HFF-Myc (cell line): ENCODE data around the gene MGARP.
A peak's percentile ranks its signal among the peaks of the same experiment; 100 is the strongest.
"Not testable (repeated sequence)": the region's sequence is repeated elsewhere in the genome, so short reads cannot be mapped to it uniquely, and the experiment has no call there.

Experiments
- DNase-seq: peaks from one replicate; pipeline ENCODE4 v3.0.0-alpha.2; 2011; ENCODE audit warnings: low read depth; ENCODE audit errors: extremely low read depth
- H3K4me3 ChIP-seq: replicated peaks from 2 replicates; pipeline ENCODE4 v1.5.1; 2011; ENCODE audit warnings: low read depth, mild to moderate bottlenecking, control low read depth, low read length
- TF ChIP-seq, protein P1 (sequence below): IDR thresholded peaks from 2 replicates; pipeline ENCODE4 v1.5.1; 2012; ENCODE audit warnings: mild to moderate bottlenecking, low read depth, low read length, control low read depth; ENCODE audit errors: missing control alignments

The MGARP gene

DNA sequence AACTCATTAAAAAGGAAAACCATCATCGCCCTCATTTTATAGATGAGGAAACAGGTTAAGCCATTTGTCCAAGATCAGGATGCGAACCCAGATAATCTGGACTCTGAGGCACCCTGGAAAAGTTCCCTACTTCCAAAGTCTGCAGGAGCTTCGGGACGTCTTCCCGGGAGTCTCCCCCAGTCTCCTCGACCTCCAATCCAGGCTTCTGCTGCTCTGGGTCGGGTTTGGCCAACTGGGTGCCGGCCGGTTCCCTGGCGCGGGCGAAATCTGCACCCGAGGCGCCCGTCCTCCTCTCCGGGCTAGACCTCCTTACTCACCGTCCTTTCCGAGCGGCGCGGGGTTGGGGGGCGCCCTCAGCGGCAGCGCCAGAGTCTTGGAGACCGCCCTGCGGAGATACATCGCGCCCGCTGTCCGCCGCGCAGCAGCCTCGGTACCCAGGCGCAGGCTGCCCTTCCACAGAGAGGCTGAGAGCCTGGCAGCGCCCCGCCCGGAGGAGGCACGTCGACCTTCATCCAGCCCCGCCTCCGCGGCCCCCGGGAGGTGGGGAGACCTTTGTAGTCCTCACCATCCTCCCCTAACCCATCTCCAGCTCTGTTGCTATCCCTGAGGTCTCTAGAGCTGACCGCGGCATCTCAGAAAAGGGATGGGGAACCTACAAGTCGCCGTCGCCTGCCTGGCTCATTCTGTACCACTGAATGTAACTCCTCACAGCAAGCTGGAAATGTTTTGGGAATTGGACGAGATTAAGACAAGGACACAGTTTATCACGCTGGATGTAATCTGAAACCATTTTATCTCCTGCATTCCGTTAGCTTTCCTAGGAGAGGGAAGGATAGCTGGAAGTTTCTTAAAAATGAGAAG lies at the start of gene MGARP:
TSS of gene MGARP (minus strand) at position 466 of the 861 bp plus-strand sequence. CDS start at position 399, 67 bp downstream.
- no peak for DNase-seq
- TF ChIP-seq, protein P1, sequence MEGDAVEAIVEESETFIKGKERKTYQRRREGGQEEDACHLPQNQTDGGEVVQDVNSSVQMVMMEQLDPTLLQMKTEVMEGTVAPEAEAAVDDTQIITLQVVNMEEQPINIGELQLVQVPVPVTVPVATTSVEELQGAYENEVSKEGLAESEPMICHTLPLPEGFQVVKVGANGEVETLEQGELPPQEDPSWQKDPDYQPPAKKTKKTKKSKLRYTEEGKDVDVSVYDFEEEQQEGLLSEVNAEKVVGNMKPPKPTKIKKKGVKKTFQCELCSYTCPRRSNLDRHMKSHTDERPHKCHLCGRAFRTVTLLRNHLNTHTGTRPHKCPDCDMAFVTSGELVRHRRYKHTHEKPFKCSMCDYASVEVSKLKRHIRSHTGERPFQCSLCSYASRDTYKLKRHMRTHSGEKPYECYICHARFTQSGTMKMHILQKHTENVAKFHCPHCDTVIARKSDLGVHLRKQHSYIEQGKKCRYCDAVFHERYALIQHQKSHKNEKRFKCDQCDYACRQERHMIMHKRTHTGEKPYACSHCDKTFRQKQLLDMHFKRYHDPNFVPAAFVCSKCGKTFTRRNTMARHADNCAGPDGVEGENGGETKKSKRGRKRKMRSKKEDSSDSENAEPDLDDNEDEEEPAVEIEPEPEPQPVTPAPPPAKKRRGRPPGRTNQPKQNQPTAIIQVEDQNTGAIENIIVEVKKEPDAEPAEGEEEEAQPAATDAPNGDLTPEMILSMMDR, result no peak
- peak within 1 kb of the TSS; percentile 51 for H3K4me3 ChIP-seq

DNA sequence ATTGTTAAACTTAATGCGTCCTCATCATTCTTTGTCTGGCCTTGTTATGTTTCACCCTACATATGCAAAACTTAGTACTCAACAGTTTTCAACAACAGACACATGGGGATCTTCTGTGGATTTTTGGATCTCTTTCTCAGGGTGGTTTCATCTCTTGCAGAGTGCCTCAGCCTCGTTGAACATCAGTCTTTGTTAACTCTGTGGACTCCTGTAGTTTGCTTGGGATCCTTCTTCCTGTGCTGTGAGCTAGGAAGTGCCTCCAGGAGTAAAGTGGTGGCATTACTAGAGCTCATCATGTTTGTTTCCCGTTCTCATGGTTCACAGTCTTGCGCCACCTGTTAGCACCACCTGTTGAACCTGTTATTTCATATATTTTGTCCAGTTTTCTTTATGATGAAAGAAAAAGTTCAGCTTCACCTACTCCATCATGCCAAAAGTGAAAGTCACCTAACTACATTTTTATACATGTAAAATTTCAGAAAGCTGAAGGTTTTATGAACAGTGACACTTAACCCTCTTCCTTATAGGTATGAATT lies 49.7 kb upstream of the MGARP start:
- no peak overlapping the region for H3K4me3 ChIP-seq
- TF ChIP-seq, protein P1, result no peak
- DNase-seq, result no peak

DNA sequence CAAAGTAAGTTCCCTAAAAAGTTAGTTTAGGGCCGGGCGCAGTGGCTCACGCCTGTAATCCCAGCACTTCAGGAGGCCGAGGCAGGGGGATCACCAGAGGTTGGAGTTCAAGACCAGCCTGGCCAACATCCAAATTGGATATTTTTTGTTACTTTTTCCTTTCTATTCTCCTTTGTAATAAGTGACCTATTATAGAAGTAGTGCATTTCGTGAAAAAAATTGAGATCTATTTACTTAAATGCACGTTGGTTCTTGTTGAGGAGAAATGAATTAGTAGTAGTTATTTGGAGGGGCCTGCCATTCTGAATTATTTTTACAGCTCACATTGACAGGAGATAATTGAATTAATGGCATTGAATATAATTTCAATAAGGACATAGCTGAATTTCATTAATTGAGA lies 44.6 kb upstream of the MGARP start:
- TF ChIP-seq, protein P1, result no peak
- DNase-seq, result no peak
- H3K4me3 ChIP-seq, result no peak overlapping the region

DNA sequence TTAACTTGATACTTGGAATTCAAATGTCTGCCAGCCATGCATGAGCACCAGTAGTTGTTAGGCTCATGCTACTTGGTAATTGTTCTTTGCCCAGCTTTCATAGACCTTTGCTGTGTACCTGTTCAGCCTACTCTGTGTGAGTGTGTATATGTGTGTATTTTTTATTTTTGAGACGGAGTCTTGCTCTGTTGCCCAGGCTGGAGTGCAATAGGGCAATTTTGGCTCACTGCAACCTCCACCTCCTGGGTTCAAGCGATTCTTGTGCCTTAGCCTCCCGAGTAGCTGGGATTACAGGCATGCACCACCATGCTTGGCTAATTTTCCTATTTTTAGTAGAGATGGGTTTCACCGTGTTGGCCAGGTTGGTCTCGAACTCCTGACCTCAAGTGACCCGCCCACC lies 42.5 kb upstream of the MGARP start:
- DNase-seq, H3K4me3 ChIP-seq: not testable (repeated sequence)

DNA sequence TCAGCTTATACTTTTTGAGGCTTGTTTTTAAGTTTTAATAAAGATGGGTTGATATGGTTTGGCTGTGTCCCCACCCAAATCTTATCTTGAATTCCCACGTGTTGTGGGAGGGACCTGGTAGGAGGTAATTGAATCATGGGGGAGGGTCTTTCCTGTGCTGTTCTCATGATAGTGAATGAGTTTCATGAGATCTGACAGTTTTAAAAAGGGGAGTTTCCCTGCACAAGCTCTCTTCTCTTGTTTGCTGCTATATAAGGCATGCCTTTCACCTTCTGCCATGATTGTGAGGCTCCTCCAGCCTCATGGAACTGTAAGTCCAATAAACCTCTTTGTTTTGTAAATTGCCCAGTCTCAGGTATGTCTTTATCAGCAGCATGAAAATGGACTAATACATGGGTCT lies 42.0 kb upstream of the MGARP start:
- DNase-seq, H3K4me3 ChIP-seq: not testable (repeated sequence)

DNA sequence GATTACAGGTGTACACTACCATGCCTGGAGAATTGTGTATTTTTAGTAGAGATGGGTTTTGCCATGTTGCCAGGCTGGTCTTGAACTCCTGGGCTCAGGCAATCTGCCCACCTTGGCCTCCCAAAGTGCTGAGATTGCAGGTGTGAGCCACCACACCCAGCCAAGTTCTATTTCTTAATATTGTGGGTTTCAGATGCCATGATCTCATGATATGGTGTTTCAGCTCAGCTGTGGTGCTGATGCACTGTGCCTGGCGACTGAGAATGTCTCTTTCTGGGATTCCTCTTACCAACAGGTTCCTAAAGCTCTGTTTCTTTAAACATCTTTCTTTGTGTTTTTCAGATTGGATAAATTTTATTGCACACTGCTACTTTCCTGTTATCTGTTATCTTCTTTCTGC lies 39.5 kb upstream of the MGARP start:
- H3K4me3 ChIP-seq, result no peak overlapping the region
- DNase-seq, result no peak
- TF ChIP-seq, protein P1, result no peak

DNA sequence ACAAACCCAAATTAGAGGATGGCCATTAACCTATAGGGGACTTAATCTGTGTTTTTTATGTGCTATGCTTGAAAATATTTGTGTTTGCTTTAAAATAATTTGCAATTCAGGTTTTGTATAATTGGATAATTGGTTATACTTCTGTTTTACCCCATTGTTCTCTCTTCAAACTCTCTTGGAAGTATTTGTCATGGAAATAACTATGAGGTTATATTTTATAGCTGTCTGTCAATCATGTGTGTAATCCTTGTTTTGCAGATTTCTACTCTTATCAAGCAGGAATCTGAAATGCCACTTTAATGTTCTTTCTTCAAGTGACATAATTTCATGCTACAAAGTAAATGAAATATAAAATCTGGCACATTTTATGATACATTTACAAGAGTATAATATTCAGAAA lies 37.6 kb upstream of the MGARP start:
- DNase-seq, result no peak
- TF ChIP-seq, protein P1, result no peak
- no peak overlapping the region for H3K4me3 ChIP-seq

DNA sequence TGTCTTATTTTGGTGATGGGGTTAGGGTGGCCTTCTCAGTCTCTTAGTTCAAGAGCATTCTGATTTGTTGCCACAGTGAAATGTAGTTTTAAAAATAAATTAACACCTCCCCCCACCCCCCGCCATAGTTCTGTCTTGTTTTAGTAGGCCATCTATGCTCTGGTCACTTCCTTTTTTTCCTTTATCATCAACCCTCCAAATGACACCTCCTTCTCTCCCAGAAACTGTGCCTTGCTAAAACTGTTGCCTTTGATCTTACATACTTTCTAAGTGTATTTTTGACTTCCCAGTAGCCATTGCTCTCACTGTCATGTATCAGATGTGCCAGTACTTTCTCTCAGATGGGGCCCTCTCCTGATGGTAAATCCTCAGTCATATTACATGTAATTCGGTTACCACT lies 36.7 kb upstream of the MGARP start:
- H3K4me3 ChIP-seq, result no peak overlapping the region
- no peak for DNase-seq
- TF ChIP-seq, protein P1, result no peak
